H1 (cell line): Measurements from ENCODE around the gene HLX. TPM values are rescaled to one million over a fixed set of nuclear protein-coding genes. Genes with fewer than 3 reads are reported as not detected.

Source experiments
- CTCF ChIP-seq, 3 experiments: IDR thresholded peaks; 1 replicate in 2 of 3; 2 replicates in 1 of 3; pipeline versions ENCODE4 v1.5.1 to v1.6.1; 2011; ENCODE audit warnings: low read length in 3 of 3, mild to moderate bottlenecking in 3 of 3, inconsistent platforms in 2 of 3, low read depth in 1 of 3, moderate library complexity in 1 of 3; ENCODE audit not compliant: insufficient read depth in 1 of 3; ENCODE audit errors: control extremely low read depth in 1 of 3
- FOSL1 ChIP-seq: IDR thresholded peaks from 2 replicates; pipeline ENCODE4 v1.6.1; 2011; ENCODE audit warnings: mild to moderate bottlenecking, low read depth, low read length, moderate library complexity; ENCODE audit not compliant: insufficient read depth
- POLR2AphosphoS5 ChIP-seq: IDR thresholded peaks from 2 replicates; pipeline ENCODE4 v1.6.1; 2011; ENCODE audit warnings: low read depth, low read length
- RNF2 ChIP-seq: fragments of 200-900, 300-1000 bp; sonication (generic); IDR thresholded peaks from 2 replicates; pipeline ENCODE4 v1.7.1; 2016; ENCODE audit warnings: borderline replicate concordance, low read depth, mild to moderate bottlenecking, antibody characterized with exemption, low read length; ENCODE audit not compliant: poor library complexity, severe bottlenecking; ENCODE audit errors: missing control alignments
- TEAD4 ChIP-seq: IDR thresholded peaks from 2 replicates; pipeline ENCODE4 v1.6.1; 2012; ENCODE audit warnings: low read depth, low read length, inconsistent platforms, mixed read lengths
- polyA plus RNA-seq, 7 experiments: library from polyadenylated mRNA; depleted of rRNA in 3 of 7; stranded (reverse) in 5 of 7; unstranded in 2 of 7; fragments of >200 nt in 5 of 7; fragments of 200-250 nt in 2 of 7; gene quantifications; 1 replicate in 5 of 7; 2 replicates in 1 of 7; 4 replicates in 1 of 7; pipeline versions ENCODE4 v1.2.1 to v1.2.3, GENCODE V29; 2011 to 2013; ENCODE audit warnings: missing spikeins in 2 of 7, mixed read lengths in 2 of 7
- total RNA-seq: library from RNA; stranded (reverse); fragmentation: NEBNext Ultra II Directional; extraction: Animal tissue kit (Norgen Biotek cat#: 25700); gene quantifications from 2 replicates; pipeline ENCODE4 v1.2.1, GENCODE V29; 2021
- TF ChIP-seq, protein P1 (sequence below): fragments of 300-600 bp; sonication (generic); IDR thresholded peaks from 2 replicates; pipeline ENCODE4 v1.7.1; 2012; ENCODE audit warnings: low read length, moderate library complexity, mild to moderate bottlenecking, inconsistent platforms; ENCODE audit not compliant: insufficient replicate concordance

The HLX gene
- total and polyA plus RNA-seq, 2 of the 8 experiments (the other 6 are each of a cell fraction or from before 2014, with no cell fraction given) = 0.11 to 0.30 TPM

- no peak for TF ChIP-seq TEAD4
- TF ChIP-seq, protein P1, sequence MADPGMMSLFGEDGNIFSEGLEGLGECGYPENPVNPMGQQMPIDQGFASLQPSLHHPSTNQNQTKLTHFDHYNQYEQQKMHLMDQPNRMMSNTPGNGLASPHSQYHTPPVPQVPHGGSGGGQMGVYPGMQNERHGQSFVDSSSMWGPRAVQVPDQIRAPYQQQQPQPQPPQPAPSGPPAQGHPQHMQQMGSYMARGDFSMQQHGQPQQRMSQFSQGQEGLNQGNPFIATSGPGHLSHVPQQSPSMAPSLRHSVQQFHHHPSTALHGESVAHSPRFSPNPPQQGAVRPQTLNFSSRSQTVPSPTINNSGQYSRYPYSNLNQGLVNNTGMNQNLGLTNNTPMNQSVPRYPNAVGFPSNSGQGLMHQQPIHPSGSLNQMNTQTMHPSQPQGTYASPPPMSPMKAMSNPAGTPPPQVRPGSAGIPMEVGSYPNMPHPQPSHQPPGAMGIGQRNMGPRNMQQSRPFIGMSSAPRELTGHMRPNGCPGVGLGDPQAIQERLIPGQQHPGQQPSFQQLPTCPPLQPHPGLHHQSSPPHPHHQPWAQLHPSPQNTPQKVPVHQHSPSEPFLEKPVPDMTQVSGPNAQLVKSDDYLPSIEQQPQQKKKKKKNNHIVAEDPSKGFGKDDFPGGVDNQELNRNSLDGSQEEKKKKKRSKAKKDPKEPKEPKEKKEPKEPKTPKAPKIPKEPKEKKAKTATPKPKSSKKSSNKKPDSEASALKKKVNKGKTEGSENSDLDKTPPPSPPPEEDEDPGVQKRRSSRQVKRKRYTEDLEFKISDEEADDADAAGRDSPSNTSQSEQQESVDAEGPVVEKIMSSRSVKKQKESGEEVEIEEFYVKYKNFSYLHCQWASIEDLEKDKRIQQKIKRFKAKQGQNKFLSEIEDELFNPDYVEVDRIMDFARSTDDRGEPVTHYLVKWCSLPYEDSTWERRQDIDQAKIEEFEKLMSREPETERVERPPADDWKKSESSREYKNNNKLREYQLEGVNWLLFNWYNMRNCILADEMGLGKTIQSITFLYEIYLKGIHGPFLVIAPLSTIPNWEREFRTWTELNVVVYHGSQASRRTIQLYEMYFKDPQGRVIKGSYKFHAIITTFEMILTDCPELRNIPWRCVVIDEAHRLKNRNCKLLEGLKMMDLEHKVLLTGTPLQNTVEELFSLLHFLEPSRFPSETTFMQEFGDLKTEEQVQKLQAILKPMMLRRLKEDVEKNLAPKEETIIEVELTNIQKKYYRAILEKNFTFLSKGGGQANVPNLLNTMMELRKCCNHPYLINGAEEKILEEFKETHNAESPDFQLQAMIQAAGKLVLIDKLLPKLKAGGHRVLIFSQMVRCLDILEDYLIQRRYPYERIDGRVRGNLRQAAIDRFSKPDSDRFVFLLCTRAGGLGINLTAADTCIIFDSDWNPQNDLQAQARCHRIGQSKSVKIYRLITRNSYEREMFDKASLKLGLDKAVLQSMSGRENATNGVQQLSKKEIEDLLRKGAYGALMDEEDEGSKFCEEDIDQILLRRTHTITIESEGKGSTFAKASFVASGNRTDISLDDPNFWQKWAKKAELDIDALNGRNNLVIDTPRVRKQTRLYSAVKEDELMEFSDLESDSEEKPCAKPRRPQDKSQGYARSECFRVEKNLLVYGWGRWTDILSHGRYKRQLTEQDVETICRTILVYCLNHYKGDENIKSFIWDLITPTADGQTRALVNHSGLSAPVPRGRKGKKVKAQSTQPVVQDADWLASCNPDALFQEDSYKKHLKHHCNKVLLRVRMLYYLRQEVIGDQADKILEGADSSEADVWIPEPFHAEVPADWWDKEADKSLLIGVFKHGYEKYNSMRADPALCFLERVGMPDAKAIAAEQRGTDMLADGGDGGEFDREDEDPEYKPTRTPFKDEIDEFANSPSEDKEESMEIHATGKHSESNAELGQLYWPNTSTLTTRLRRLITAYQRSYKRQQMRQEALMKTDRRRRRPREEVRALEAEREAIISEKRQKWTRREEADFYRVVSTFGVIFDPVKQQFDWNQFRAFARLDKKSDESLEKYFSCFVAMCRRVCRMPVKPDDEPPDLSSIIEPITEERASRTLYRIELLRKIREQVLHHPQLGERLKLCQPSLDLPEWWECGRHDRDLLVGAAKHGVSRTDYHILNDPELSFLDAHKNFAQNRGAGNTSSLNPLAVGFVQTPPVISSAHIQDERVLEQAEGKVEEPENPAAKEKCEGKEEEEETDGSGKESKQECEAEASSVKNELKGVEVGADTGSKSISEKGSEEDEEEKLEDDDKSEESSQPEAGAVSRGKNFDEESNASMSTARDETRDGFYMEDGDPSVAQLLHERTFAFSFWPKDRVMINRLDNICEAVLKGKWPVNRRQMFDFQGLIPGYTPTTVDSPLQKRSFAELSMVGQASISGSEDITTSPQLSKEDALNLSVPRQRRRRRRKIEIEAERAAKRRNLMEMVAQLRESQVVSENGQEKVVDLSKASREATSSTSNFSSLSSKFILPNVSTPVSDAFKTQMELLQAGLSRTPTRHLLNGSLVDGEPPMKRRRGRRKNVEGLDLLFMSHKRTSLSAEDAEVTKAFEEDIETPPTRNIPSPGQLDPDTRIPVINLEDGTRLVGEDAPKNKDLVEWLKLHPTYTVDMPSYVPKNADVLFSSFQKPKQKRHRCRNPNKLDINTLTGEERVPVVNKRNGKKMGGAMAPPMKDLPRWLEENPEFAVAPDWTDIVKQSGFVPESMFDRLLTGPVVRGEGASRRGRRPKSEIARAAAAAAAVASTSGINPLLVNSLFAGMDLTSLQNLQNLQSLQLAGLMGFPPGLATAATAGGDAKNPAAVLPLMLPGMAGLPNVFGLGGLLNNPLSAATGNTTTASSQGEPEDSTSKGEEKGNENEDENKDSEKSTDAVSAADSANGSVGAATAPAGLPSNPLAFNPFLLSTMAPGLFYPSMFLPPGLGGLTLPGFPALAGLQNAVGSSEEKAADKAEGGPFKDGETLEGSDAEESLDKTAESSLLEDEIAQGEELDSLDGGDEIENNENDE = no peak
- TF ChIP-seq RNF2 = peak; percentile 82
- TF ChIP-seq POLR2AphosphoS5 = no peak
- TF ChIP-seq CTCF (IDR thresholded peaks at IDR 0.05; ENCODE audit: control extremely low read depth in 1 of 3, insufficient read depth in 1 of 3, low read depth in 1 of 3, low read length in 3 of 3) = no peak
- TF ChIP-seq FOSL1 = no peak
Measured at GRCh38 chr1:220879509-220880361, 492 bp downstream of the HLX start (continued).
